ENCODE results near the gene LZTFL1.

GRCh38 chr3:45841420-45841756, 531 bp downstream of the LZTFL1 start:
- TF ChIP-seq CTCF (IDR thresholded peaks at IDR 0.05) (no peak), POLR2A (IDR thresholded peaks at IDR 0.05) (no peak)

Data from body of pancreas (tissue), 4 donors.